Stimulated activated CD4-positive, alpha-beta T cell treated with anti-CD3 and anti-CD28 coated beads, TNF-alpha, amount 100 ng/mL, for 24 hours (primary cell): Measurements from ENCODE around the gene IFIH1.

ENCODE experiments used
- DNase-seq, 3 experiments: peaks; one replicate each; pipeline ENCODE4 v3.0.0-alpha.2; 2020; ENCODE audit warnings: low read depth in 3 of 3

Gene IFIH1

GRCh38 chr2:162318328-162319180, at the start of gene IFIH1:
Gene IFIH1, minus strand, starts transcription at chr2:162318684. Its CDS starts 377 bp downstream, at chr2:162318307.
- peak; percentile 48 to 72 (median 60) for DNase-seq

- DNase-seq, result no peak
Measured at GRCh38 chr2:162365392-162365791, 46.9 kb upstream of the IFIH1 start.

GRCh38 chr2:162344617-162344950, 26.1 kb upstream of the IFIH1 start:
- no peak for DNase-seq

GRCh38 chr2:162343824-162344616, 25.5 kb upstream of the IFIH1 start, which contains the start of gene GCA:
Gene GCA, plus strand, starts transcription at chr2:162344132. Its CDS starts 117 bp downstream, at chr2:162344249.
- peak; percentile 93 to 98 (median 96) for DNase-seq

- DNase-seq, result no peak
Measured at GRCh38 chr2:162343492-162343823, 25.0 kb upstream of the IFIH1 start.

GRCh38 chr2:162342841-162343240, 24.4 kb upstream of the IFIH1 start:
- no peak for DNase-seq

GRCh38 chr2:162342321-162342720, 23.8 kb upstream of the IFIH1 start:
- DNase-seq, result no peak

- DNase-seq, result no peak
Measured at GRCh38 chr2:162340822-162341221, 22.3 kb upstream of the IFIH1 start.

GRCh38 chr2:162337868-162338267, 19.4 kb upstream of the IFIH1 start:
- no peak for DNase-seq

GRCh38 chr2:162333968-162334367, 15.5 kb upstream of the IFIH1 start:
- DNase-seq, result no peak

- no peak for DNase-seq
Measured at GRCh38 chr2:162330881-162331280, 12.4 kb upstream of the IFIH1 start.

GRCh38 chr2:162328424-162329157, 10.1 kb upstream of the IFIH1 start:
- no peak for DNase-seq

GRCh38 chr2:162327806-162328205, 9.3 kb upstream of the IFIH1 start:
- DNase-seq, result no peak

GRCh38 chr2:162327134-162327769, 8.8 kb upstream of the IFIH1 start:
- no peak for DNase-seq

- DNase-seq, result no peak
Measured at GRCh38 chr2:162324953-162325352, 6.5 kb upstream of the IFIH1 start.

GRCh38 chr2:162320864-162321517, 2.5 kb upstream of the IFIH1 start:
- DNase-seq, result no peak

- DNase-seq, result peak in 1 of 3 experiments; percentile 2
Measured at GRCh38 chr2:162317861-162318327, 590 bp downstream of the IFIH1 start.

GRCh38 chr2:162317058-162317742, 1.3 kb downstream of the IFIH1 start:
- no peak for DNase-seq

- no peak for DNase-seq
Measured at GRCh38 chr2:162316590-162316989, 1.9 kb downstream of the IFIH1 start.

GRCh38 chr2:162315938-162316337, 2.5 kb downstream of the IFIH1 start:
- DNase-seq, result no peak
